ENCODE results near the gene ZIC5.

DNA sequence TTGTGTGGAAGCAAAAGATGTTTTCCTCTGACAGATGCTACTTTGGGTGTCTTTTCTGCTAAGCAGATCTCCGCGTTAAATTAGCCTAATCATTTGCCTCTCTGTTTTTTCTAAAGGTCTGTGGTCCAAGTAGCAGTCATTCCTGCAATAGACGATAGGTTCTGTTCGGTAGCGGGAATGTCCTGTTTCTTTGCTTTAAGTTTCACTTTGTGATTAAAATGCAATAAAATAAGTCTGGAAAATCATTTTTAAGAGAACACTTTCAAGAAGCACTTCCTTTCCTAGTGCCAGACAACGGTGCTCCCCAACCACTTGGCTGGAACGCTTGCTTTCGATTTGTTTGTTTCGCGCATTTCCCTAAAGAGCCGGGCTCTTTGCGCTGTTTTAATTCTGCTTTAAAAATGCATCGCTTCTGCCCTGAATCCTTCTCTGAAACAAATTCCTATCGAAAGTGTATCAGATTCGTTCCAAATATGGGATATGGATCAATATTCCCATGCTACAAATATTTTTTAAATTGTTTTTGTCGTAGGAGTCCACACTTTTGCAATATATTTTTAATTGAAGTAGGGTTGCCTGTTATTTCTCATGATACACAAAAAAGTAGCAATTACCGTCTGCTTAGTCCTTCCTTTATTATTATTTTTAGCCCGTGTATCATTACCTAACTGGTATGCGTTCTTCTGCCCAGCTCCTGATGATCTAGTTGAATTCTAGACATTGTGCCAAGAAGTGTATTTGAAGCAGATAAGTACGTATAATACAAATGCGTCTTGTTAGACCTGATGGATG lies 24.2 kb upstream of the ZIC5 start:
- TF ChIP-seq, protein P1, sequence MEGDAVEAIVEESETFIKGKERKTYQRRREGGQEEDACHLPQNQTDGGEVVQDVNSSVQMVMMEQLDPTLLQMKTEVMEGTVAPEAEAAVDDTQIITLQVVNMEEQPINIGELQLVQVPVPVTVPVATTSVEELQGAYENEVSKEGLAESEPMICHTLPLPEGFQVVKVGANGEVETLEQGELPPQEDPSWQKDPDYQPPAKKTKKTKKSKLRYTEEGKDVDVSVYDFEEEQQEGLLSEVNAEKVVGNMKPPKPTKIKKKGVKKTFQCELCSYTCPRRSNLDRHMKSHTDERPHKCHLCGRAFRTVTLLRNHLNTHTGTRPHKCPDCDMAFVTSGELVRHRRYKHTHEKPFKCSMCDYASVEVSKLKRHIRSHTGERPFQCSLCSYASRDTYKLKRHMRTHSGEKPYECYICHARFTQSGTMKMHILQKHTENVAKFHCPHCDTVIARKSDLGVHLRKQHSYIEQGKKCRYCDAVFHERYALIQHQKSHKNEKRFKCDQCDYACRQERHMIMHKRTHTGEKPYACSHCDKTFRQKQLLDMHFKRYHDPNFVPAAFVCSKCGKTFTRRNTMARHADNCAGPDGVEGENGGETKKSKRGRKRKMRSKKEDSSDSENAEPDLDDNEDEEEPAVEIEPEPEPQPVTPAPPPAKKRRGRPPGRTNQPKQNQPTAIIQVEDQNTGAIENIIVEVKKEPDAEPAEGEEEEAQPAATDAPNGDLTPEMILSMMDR (IDR thresholded peaks at IDR 0.05) = no peak
- no peak for TF ChIP-seq ZFX (IDR thresholded peaks at IDR 0.05; ENCODE audit: borderline replicate concordance)

Data from 22Rv1 (cell line).